Suprapubic skin (tissue), 4 donors: ENCODE measurements around the gene TMEM62.
A peak's percentile ranks its signal among the peaks of the same experiment; 100 is the strongest.

Source experiments
- POLR2A ChIP-seq, 2 donors: fragments of 450-650 bp; IDR thresholded peaks; one replicate each; pipeline ENCODE4 v1.6.1; 2017; ENCODE audit warnings: antibody characterized with exemption in 2 of 2, mild to moderate bottlenecking in 2 of 2, moderate library complexity in 2 of 2
- POLR2AphosphoS5 ChIP-seq, 3 donors: sonication (generic); formaldehyde crosslinking; IDR thresholded peaks; one replicate each; pipeline ENCODE4 v1.6.1; 2017; ENCODE audit warnings: antibody characterized with exemption in 3 of 3
- TF ChIP-seq, protein P1 (sequence below), 2 donors: fragments of 200-600 bp in 1 of 2; fragments of 450-650 bp in 1 of 2; sonication (generic) in 1 of 2; IDR thresholded peaks; one replicate each; pipeline ENCODE4 v1.5.1; 2016 to 2019; ENCODE audit warnings: antibody characterized with exemption in 2 of 2, mild to moderate bottlenecking in 1 of 2, moderate library complexity in 1 of 2

DNA sequence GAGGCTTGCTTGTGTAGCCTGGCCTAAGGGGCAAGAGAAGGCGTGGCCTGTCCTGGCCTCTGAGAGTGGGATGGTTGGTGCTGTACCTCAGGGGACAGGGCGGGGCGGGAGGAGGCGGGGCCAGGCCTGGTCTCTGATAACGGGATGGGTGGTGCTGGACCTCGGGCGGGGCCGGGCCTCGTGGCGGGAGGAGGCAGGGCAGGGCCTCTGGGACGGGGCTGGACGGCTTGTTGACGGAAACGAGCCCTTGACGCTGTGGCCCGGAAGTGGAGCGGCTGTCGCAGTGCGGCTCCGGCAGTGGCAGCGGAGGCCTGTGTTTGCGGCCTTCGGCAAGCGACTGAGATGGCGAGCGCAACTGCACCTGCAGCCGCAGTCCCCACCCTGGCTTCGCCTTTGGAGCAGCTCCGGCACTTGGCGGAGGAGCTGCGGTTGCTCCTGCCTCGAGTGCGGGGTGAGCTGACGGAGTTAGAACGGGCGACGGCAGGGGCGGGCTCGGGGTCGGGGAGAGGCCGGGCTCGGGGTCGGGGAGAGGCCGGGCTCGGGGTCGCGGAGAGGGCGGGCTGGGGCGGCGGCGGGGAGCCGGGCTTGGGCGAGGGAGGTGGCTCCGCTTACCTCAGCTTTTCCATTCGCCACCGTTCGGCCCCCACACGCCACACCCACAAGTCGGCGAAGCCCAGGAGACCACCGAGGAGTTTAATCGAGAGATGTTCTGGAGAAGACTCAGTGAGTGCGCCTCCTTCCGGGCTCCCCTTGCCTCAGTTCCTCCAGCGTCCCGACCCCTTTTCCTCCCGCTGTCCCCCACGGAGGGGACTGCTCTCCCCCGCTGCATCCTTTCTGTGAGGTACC is 52.0 kb downstream of the TMEM62 start, which contains the start of gene CCNDBP1:
- TF ChIP-seq POLR2AphosphoS5 (IDR thresholded peaks at IDR 0.05) = peak in 2 of 3 donors; percentile 86 to 91
- peak; percentile 51 to 77 for TF ChIP-seq POLR2A (IDR thresholded peaks at IDR 0.05)
- TF ChIP-seq, protein P1, sequence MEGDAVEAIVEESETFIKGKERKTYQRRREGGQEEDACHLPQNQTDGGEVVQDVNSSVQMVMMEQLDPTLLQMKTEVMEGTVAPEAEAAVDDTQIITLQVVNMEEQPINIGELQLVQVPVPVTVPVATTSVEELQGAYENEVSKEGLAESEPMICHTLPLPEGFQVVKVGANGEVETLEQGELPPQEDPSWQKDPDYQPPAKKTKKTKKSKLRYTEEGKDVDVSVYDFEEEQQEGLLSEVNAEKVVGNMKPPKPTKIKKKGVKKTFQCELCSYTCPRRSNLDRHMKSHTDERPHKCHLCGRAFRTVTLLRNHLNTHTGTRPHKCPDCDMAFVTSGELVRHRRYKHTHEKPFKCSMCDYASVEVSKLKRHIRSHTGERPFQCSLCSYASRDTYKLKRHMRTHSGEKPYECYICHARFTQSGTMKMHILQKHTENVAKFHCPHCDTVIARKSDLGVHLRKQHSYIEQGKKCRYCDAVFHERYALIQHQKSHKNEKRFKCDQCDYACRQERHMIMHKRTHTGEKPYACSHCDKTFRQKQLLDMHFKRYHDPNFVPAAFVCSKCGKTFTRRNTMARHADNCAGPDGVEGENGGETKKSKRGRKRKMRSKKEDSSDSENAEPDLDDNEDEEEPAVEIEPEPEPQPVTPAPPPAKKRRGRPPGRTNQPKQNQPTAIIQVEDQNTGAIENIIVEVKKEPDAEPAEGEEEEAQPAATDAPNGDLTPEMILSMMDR (IDR thresholded peaks at IDR 0.05) = no peak
